OCI-LY7 (cell line): Measurements from ENCODE around the gene KYAT1. TPM values are rescaled to one million over a fixed set of nuclear protein-coding genes. Genes with fewer than 3 reads are reported as not detected.

Experiments used
- BruUV-seq: library from RNA; stranded (reverse); fragments of 400-500 nt; replicated peaks from 2 replicates; lab custom pipeline; 2021; lab: Mats Ljungman, UMichigan
- CTCF ChIA-PET: fragments of 300-600 bp; sonication (Branson Sonifier 250); formaldehyde crosslinking; loops from one replicate; lab custom pipeline; 2022; ENCODE audit warnings: antibody characterized with exemption; ENCODE audit not compliant: unreplicated experiment; lab: Charles Lee
- POLR2A ChIA-PET: fragments of 300-600 bp; sonication (Branson Sonifier 250); formaldehyde crosslinking; loops from one replicate; lab custom pipeline; 2022; ENCODE audit warnings: antibody characterized with exemption; lab: Charles Lee
- DNase-seq: peaks from one replicate; pipeline ENCODE4 v3.0.0-alpha.2; 2015; ENCODE audit warnings: low spot score
- H2AFZ ChIP-seq: fragments of 200-600 bp; sonication (generic), shearing (Covaris generic); 2 replicates; pipeline ENCODE4 v1.6.1; 2014; ENCODE audit warnings: mild to moderate bottlenecking, antibody characterized with exemption, low read length, moderate library complexity
- H3K27ac ChIP-seq: fragments of 200-600 bp; sonication (generic); 2 replicates; pipeline ENCODE4 v1.5.1; 2014; ENCODE audit warnings: mixed run types, low read depth, mild to moderate bottlenecking, moderate library complexity, low read length, inconsistent platforms; ENCODE audit not compliant: poor library complexity, severe bottlenecking
- H3K36me3 ChIP-seq: fragments of 200-600 bp; sonication (generic); 2 replicates; pipeline ENCODE4 v1.6.1; 2014; ENCODE audit warnings: mild to moderate bottlenecking, antibody characterized with exemption, low read length, moderate library complexity, mixed read lengths; ENCODE audit not compliant: insufficient read depth
- H3K4me1 ChIP-seq: fragments of 200-600 bp; sonication (generic); 2 replicates; pipeline ENCODE4 v1.5.1; 2014; ENCODE audit warnings: mild to moderate bottlenecking, low read length; ENCODE audit not compliant: insufficient read depth, poor library complexity, severe bottlenecking
- H3K4me2 ChIP-seq: fragments of 200-600 bp; sonication (generic); 2 replicates; pipeline ENCODE4 v1.6.1; 2014; ENCODE audit warnings: mild to moderate bottlenecking, low read length
- H3K4me3 ChIP-seq: fragments of 200-600 bp; sonication (generic); 2 replicates; pipeline ENCODE4 v1.5.1; 2014; ENCODE audit warnings: mild to moderate bottlenecking, low read depth, low read length; ENCODE audit not compliant: poor library complexity, severe bottlenecking
- H3K79me2 ChIP-seq: fragments of 200-600 bp; sonication (generic); 2 replicates; pipeline ENCODE4 v1.6.1; 2016; ENCODE audit warnings: low read depth, mild to moderate bottlenecking, low read length, moderate library complexity, mixed read lengths; ENCODE audit not compliant: insufficient read depth
- H3K9me2 ChIP-seq: fragments of 200-600 bp; sonication (generic); 2 replicates; pipeline ENCODE4 v1.6.1; 2016; ENCODE audit warnings: mild to moderate bottlenecking, low read length, mixed read lengths; ENCODE audit not compliant: insufficient read depth
- H3K9me3 ChIP-seq: fragments of 200-600 bp; sonication (generic); 2 replicates; pipeline ENCODE4 v1.6.1; 2014; ENCODE audit warnings: mild to moderate bottlenecking, mixed run types, low read length, mixed read lengths
- H4K20me1 ChIP-seq: fragments of 200-600 bp; sonication (generic); 2 replicates; pipeline ENCODE4 v1.6.1; 2014; ENCODE audit warnings: mild to moderate bottlenecking, antibody characterized with exemption, low read length, moderate library complexity, mixed read lengths; ENCODE audit not compliant: insufficient read depth
- EZH2phosphoT487 ChIP-seq: fragments of 200-600 bp; sonication (generic); IDR thresholded peaks from 2 replicates; pipeline ENCODE4 v1.6.1; 2018; ENCODE audit warnings: low read depth, borderline replicate concordance, mild to moderate bottlenecking, mixed run types, antibody characterized with exemption, low read length, moderate library complexity, mixed read lengths
- intact Hi-C: fragments of 100-400 bp; cut with micrococcal nuclease; formaldehyde crosslinking; loops from one replicate; pipeline ENCODE4 v1.10.0; 2022; ENCODE audit not compliant: unreplicated experiment
- total RNA-seq, 2 experiments: library from RNA; depleted of rRNA in 1 of 2; stranded (reverse); fragments of >200 nt in 1 of 2; shearing (Covaris generic) in 1 of 2; gene quantifications; 2 replicates each; pipeline ENCODE4 v1.2.3, GENCODE V29; 2014 to 2022
- TF ChIP-seq, protein P1 (sequence below): fragments of 200-600 bp; sonication (generic); conservative IDR thresholded peaks from 2 replicates; pipeline ENCODE4 v1.5.1; 2014; ENCODE audit warnings: mild to moderate bottlenecking, antibody characterized with exemption, low read length, moderate library complexity, mixed read lengths

Gene KYAT1
- total RNA-seq, 2 experiments from 2014 or later, result 28.3 to 44.7 TPM

GRCh38 chr9:128805661-128806060 is 76.1 kb downstream of the KYAT1 start:
- Histone ChIP-seq H3K27ac (no peak overlapping the region), H3K4me3 (no peak overlapping the region), H3K4me2 (no peak overlapping the region), H4K20me1 (no peaks in the 10 kb centered on the region), H3K4me1 (no peaks in the 10 kb centered on the region), H2AFZ (no peak overlapping the region), H3K79me2 (no peaks in the 10 kb centered on the region), H3K36me3 (peaks cover 85% of the 10 kb centered on the region), H3K9me3 (no peaks in the 10 kb centered on the region), H3K9me2 (no peaks in the 10 kb centered on the region)
- DNase-seq, result no peak
- intact Hi-C loops, result no loop called here
- CTCF ChIA-PET, result interaction anchor here (1.1 kb wide), 1 partner anchor 34 kb away, joined by 3 read pairs; no protein-coding TSS in a partner anchor
- no peak for TF ChIP-seq EZH2phosphoT487
- TF ChIP-seq, protein P1, sequence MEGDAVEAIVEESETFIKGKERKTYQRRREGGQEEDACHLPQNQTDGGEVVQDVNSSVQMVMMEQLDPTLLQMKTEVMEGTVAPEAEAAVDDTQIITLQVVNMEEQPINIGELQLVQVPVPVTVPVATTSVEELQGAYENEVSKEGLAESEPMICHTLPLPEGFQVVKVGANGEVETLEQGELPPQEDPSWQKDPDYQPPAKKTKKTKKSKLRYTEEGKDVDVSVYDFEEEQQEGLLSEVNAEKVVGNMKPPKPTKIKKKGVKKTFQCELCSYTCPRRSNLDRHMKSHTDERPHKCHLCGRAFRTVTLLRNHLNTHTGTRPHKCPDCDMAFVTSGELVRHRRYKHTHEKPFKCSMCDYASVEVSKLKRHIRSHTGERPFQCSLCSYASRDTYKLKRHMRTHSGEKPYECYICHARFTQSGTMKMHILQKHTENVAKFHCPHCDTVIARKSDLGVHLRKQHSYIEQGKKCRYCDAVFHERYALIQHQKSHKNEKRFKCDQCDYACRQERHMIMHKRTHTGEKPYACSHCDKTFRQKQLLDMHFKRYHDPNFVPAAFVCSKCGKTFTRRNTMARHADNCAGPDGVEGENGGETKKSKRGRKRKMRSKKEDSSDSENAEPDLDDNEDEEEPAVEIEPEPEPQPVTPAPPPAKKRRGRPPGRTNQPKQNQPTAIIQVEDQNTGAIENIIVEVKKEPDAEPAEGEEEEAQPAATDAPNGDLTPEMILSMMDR, result no peak
- no TSS peak for BruUV-seq
- POLR2A ChIA-PET, result interaction anchor here (0.6 to 0.7 kb wide), 2 partner anchors 21 kb away, joined by 4 to 6 read pairs; no protein-coding TSS in a partner anchor

DNA sequence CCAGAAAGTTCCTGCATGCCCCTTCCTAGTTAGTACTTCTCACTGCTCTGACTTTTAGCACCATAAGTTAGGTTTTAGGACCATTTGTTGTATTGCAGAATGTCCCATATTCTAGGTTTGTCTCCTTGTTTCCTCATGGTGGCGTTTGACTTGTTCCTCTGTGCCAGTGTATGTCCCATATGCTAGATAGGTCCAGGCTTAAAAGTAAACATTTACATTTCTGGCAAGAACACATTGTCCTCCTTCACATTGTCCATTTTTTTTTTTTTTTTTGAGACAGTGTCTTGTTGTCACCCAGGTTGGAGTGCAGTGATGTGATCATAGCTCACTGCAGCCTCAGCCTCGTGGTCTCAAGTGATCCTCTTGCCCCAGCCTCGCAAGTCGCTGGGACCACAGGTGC is 79.3 kb downstream of the KYAT1 start:
- no peak overlapping the region for H3K4me2 ChIP-seq
- no peaks in the 10 kb centered on the region for H3K79me2 ChIP-seq
- H4K20me1 ChIP-seq, result no peaks in the 10 kb centered on the region
- H3K4me3 ChIP-seq, result no peak overlapping the region
- TF ChIP-seq, protein P1, result no peak
- TF ChIP-seq EZH2phosphoT487, result no peak
- H3K27ac ChIP-seq, result no peak overlapping the region
- H3K9me3 ChIP-seq, result no peaks in the 10 kb centered on the region
- CTCF ChIA-PET, result interaction anchor here (0.6 kb wide), 1 partner anchor 20 kb away, joined by 3 read pairs; no protein-coding TSS in a partner anchor
- no TSS peak for BruUV-seq
- POLR2A ChIA-PET, result no interaction called here
- no peaks in the 10 kb centered on the region for H3K9me2 ChIP-seq
- H2AFZ ChIP-seq, result no peak overlapping the region
- H3K36me3 ChIP-seq, result peaks cover 86% of the 10 kb centered on the region
- H3K4me1 ChIP-seq, result no peaks in the 10 kb centered on the region
- DNase-seq, result no peak
- intact Hi-C loops, result no loop called here

DNA sequence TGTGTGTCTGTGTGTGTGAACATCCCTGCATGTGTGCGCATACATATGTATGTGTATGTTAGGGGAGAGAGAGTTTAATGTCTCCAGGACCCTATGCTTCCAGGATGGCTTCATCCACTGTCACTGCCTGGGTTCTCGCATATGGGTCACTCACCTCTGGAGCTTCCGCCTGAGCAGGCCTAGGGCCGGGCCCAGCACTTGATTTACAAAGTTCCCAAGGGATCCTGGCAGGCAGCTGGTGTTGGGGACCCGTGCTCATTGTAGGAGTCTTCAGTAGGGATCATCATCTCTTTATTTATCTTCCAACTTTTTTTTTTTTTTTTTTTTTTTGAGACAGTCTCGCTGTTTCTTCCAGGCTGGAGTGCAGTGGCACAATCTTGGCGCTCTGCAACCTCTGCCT is 81.7 kb downstream of the KYAT1 start:
- Histone ChIP-seq H3K9me2 (no peaks in the 10 kb centered on the region), H3K36me3 (peaks cover 80% of the 10 kb centered on the region), H4K20me1 (no peaks in the 10 kb centered on the region), H3K4me2 (no peak overlapping the region), H3K9me3 (no peaks in the 10 kb centered on the region), H2AFZ (no peak overlapping the region), H3K4me1 (no peaks in the 10 kb centered on the region), H3K4me3 (no peak overlapping the region), H3K79me2 (no peaks in the 10 kb centered on the region), H3K27ac (no peak overlapping the region)
- ChIA-PET CTCF (no interaction called here), POLR2A (interaction anchor here (0.7 kb wide), 1 partner anchor 11 kb away, joined by 5 read pairs; no protein-coding TSS in a partner anchor)
- TF ChIP-seq, protein P1, result no peak
- no peak for TF ChIP-seq EZH2phosphoT487
- intact Hi-C loops, result no loop called here
- no TSS peak for BruUV-seq
- DNase-seq, result no peak
